HG03439 (cell line): ENCODE results near the gene EFCAB8.
"Not testable (repeated sequence)": the region's sequence is repeated elsewhere in the genome, so short reads cannot be mapped to it uniquely, and the experiment has no call there.

ENCODE experiments used
- ATAC-seq: cut with Tn5 transposase; IDR thresholded peaks from one replicate; pipeline ENCODE4 v1.9.1; 2021; ENCODE audit warnings: mild to moderate bottlenecking, moderate library complexity; ENCODE audit not compliant: unreplicated experiment

The EFCAB8 gene

GRCh38 chr20:32970973-32971300 is 112.2 kb downstream of the EFCAB8 start:
- no peak for ATAC-seq

- peak; percentile 18 for ATAC-seq
These were observed 113.0 kb downstream of the EFCAB8 start for GRCh38 chr20:32971703-32972161.

GRCh38 chr20:32972181-32973076 is 113.7 kb downstream of the EFCAB8 start:
- ATAC-seq = peak; percentile 80

- ATAC-seq = no peak
These were observed 114.5 kb downstream of the EFCAB8 start for GRCh38 chr20:32973077-32973717.

- ATAC-seq = not testable (repeated sequence)
These were observed 115.7 kb downstream of the EFCAB8 start for GRCh38 chr20:32974204-32975064.

DNA sequence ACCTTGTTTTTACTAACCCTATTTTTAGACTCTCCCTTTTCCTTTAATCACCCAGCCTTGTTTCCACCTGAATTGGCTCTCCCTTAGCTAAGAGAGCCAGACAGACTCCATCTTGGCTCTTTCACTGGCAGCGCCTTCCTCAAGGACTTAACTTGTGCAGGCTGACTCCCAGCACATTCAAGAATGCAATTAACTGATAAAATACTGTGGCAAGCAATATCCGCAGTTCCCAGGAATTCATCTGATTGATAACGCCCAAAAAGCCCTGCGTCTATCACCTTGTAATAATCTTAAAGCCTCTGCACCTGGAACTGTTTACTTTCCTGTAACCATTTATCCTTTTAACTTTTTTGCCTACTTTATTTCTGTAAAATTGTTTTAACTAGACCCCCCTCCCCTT is 116.4 kb downstream of the EFCAB8 start:
- not testable (repeated sequence) for ATAC-seq

GRCh38 chr20:32975698-32976674 is 117.3 kb downstream of the EFCAB8 start:
- no peak for ATAC-seq

GRCh38 chr20:32976746-32977145 is 118.0 kb downstream of the EFCAB8 start:
- no peak for ATAC-seq

- ATAC-seq = no peak
These were observed 118.7 kb downstream of the EFCAB8 start for GRCh38 chr20:32977281-32978008.

DNA sequence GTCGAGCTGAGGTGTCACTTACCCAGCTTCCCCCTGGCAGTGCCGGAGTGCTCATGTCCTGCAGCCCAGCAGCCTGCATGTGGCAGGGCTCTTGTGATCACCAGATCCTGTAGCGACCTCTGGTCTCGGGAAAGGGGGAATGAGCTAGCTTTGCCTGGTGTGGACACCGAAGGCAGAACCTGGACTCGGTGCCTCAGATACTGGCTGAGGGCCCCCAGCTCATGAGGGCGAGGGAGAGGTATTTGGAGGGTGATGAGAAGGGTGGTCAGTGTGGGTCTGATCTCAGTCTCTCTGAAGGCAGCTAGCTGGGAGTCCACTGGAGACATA is 119.2 kb downstream of the EFCAB8 start:
- ATAC-seq = no peak

DNA sequence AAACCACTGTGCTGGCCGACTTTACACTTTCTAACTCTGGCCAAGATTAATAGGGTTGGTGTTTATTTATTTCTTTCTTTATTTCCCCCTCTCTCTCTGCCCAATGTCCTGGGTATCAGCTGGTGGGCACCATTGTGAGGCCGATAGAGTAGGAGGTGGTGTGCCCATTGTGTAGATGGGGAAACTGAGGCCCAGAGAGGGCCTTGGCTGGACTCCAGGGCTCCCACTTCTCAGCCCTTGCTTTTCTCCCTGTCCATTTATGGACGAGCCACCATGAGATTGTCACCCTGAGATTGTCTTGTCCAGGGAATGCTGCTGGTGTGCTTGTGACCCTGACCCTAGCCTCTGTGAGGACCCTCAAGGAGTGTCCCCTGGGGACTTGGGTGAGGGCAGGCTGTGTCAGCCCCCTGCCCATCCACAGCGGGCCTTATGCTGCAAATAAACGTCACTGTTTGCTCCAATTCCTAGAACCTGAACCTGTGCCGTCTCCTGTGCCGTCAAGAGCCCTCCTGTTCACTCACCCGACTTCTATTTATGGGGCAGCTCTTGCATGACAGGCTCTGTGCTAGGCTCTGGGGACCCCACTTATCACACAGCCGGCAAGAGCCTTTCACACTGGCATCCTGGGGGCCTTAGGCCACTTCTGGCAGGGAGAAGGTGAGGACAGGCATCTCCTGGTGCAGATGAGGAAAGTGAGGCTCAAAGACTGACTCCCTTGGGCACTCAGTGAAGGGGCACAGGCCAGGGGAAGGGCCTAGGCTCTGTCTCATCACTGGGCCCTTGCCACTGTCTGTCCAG is 120.7 kb downstream of the EFCAB8 start:
- ATAC-seq = no peak

DNA sequence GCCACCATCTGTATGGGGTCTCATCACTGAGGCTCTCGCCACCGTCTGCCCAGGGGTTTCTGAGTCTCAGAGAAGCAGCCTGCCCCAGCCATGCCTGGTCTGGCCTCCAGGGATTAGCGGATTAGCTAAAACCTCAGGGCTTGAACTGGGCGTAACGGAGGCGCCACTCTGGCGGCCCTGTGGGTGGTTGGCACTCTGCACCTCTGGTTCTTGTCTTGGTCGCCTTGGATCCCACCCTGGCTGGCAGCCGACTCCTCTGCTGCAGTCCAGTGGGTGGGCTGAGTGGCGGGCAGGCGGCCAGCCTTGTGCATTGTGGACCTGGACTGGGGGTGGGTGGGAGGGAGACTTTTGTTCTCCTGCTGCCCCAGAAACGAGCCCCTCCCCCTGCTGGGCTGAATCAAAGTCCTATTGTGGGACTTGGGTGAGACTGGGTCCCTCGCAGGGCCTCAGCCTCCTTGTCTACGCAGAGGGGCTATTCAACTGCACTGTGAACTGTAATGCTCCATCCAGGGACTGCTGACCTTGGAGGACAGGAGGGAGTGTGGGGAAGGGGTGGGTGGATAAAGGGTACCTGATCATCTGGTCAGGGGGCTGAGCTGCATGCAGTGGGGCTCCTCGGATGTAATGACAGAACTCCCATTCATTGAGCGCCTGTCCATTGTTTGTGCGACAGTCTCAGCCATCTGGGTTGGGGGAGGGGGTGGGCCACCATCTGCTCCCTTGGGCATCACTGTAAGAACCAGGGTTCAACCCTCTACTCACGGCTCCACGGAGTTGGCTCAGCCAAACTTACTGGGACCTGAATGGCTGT is 121.6 kb downstream of the EFCAB8 start:
- ATAC-seq = no peak

DNA sequence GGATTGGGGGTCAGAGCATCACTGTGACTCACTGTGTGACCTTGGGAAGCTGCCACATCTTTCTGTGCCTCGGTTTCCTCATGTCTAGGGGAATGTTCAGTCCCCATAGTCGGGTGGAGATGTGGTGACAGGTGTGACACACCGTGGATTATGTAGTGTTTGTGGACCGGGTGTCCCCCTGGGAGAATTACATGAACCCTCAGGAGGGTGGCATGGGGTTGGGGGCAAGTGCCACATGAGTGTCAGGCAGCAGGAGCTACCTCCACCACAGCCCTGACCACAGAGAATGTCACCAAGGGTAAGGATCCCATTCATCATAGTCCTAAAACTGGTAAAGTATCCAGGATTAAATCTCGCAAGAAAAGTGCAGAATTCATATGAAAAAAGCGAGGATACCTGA is 122.3 kb downstream of the EFCAB8 start:
- ATAC-seq = no peak

- no peak for ATAC-seq
These were observed 124.1 kb downstream of the EFCAB8 start for GRCh38 chr20:32982617-32983458.

DNA sequence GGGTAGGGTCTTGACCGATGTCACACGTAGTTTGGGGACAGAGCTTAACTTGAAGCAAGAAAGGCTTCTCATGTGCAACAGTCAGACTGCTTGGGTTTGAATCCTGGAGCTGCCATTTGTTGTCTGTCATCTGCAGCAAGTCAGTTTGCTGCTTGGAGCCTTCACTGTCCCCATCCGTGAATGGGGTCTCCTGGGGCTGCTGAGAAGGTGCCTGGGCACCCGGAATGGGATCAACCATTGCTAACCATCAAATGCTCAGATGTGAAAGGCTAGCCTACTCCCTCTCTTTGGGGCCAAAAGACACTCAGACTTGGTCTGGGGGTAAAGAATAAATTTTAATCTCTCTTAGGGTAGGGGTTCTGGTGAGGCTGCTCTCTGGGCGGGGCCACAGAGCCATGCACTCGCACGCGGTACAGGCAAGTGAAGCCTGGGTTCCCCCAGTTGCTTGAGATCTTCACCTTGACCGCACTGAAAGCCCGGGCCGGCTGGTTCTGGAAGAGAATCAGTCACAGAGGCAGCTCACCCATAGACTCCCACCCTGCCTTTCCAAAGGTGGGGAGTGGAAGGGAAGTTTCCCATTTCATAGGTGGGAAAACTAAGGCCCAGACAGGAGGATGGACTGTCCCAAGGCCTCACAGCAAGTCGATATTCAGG is 124.9 kb downstream of the EFCAB8 start:
- ATAC-seq = no peak

GRCh38 chr20:32984196-32984595 is 125.5 kb downstream of the EFCAB8 start:
- no peak for ATAC-seq
